Right renal cortex interstitium (tissue), 3 donors: ENCODE measurements around the gene ART3. TPM values are rescaled to one million over a fixed set of nuclear protein-coding genes. Genes with fewer than 3 reads are reported as not detected.

ENCODE experiments used
- DNase-seq, 3 donors: peaks; one replicate each; pipeline ENCODE4 v3.0.0-alpha.2; 2013; ENCODE audit warnings: low read depth in 3 of 3, low spot score in 2 of 3
- polyA plus RNA-seq, 3 donors: library from polyadenylated mRNA; unstranded; fragments of 120-200 nt; gene quantifications; one replicate each; pipeline ENCODE4 v1.2.1, GENCODE V29; 2013; ENCODE audit not compliant: insufficient read length in 3 of 3

ART3 gene
- polyA plus RNA-seq, 3 donors, result 0.28 to 0.60 (median 0.40) TPM

- no peak for DNase-seq
Observed at GRCh38 chr4:76144546-76144945, 70.0 kb downstream of the ART3 start.

GRCh38 chr4:76147454-76148141, 73.1 kb downstream of the ART3 start:
- DNase-seq, result peak in 2 of 3 donors; percentile 23 to 35

GRCh38 chr4:76148142-76148865, 73.8 kb downstream of the ART3 start, which contains the start of gene NUP54:
Gene NUP54 (minus strand): TSS chr4:76148397. CDS start chr4:76148374, 23 bp downstream.
- peak; percentile 91 to 95 (median 94) for DNase-seq

- DNase-seq, result no peak
Observed at GRCh38 chr4:76153356-76153755, 78.8 kb downstream of the ART3 start.

- DNase-seq, result no peak
Observed at GRCh38 chr4:76155979-76156378, 81.5 kb downstream of the ART3 start.

- no peak for DNase-seq
Observed at GRCh38 chr4:76156635-76157034, 82.1 kb downstream of the ART3 start.

- no peak for DNase-seq
Observed at GRCh38 chr4:76160355-76160754, 85.8 kb downstream of the ART3 start.

Other genes with a start within 250 kb of the ART3 start
- gene PPEF2, start 172.3 kb upstream of the ART3 start, polyA plus RNA-seq, result under 1 TPM in 2 of 3 donors, not detected in 1; 0.04 to 0.06 TPM
- 10 to 100 TPM; 13.6 to 19.4 (median 15.5) TPM for gene NAAA, start 133.7 kb upstream of the ART3 start, polyA plus RNA-seq
- gene SDAD1, start 83.8 kb upstream of the ART3 start, polyA plus RNA-seq, result 10 to 100 TPM; 46.7 to 54.7 (median 51.1) TPM
- gene CXCL9, start 67.2 kb upstream of the ART3 start, polyA plus RNA-seq, result under 1 TPM; 0.06 to 0.13 (median 0.12) TPM
- 1 to 10 TPM; 5.2 to 7.0 (median 5.4) TPM for gene CXCL10, start 51.2 kb upstream of the ART3 start, polyA plus RNA-seq
- under 1 TPM; 0.32 to 0.44 (median 0.42) TPM for gene CXCL11, start 38.6 kb upstream of the ART3 start, polyA plus RNA-seq
- gene NUP54, start 73.7 kb downstream of the ART3 start, polyA plus RNA-seq, result 10 to 100 TPM; 76.1 to 84.8 (median 81.8) TPM
- 100 to 1,000 TPM; 168 to 203 (median 193) TPM for gene SCARB2, start 139.1 kb downstream of the ART3 start, polyA plus RNA-seq
- gene FAM47E, start 177.0 kb downstream of the ART3 start, polyA plus RNA-seq, result 10 to 100 TPM in 1 of 3 donors, 1 to 10 TPM in 2; 6.7 to 10.4 (median 7.2) TPM
- gene STBD1, start 232.0 kb downstream of the ART3 start, polyA plus RNA-seq, result 1 to 10 TPM in 2 of 3 donors, under 1 TPM in 1; 0.97 to 1.6 (median 1.3) TPM